Tibial nerve (tissue), 4 donors: ENCODE data around the gene BCL2.

Source experiments
- EP300 ChIP-seq, 2 donors: sonication (generic); formaldehyde crosslinking; IDR thresholded peaks; one replicate each; pipeline ENCODE4 v1.6.1; 2017; ENCODE audit warnings: antibody characterized with exemption in 2 of 2, mild to moderate bottlenecking in 1 of 2
- POLR2A ChIP-seq, 2 donors: fragments of 450-650 bp; IDR thresholded peaks; one replicate each; pipeline ENCODE4 v1.6.1; 2017; ENCODE audit warnings: antibody characterized with exemption in 2 of 2, mild to moderate bottlenecking in 2 of 2, moderate library complexity in 2 of 2
- TF ChIP-seq, protein P1 (sequence below), 5 experiments: fragments of 200-600 bp in 3 of 5; fragments of 450-650 bp in 2 of 5; sonication (generic) in 3 of 5; IDR thresholded peaks; one replicate each; pipeline ENCODE4 v1.5.1; 2016 to 2019; ENCODE audit warnings: antibody characterized with exemption in 5 of 5, mild to moderate bottlenecking in 3 of 5, moderate library complexity in 2 of 5

- TF ChIP-seq, protein P1, sequence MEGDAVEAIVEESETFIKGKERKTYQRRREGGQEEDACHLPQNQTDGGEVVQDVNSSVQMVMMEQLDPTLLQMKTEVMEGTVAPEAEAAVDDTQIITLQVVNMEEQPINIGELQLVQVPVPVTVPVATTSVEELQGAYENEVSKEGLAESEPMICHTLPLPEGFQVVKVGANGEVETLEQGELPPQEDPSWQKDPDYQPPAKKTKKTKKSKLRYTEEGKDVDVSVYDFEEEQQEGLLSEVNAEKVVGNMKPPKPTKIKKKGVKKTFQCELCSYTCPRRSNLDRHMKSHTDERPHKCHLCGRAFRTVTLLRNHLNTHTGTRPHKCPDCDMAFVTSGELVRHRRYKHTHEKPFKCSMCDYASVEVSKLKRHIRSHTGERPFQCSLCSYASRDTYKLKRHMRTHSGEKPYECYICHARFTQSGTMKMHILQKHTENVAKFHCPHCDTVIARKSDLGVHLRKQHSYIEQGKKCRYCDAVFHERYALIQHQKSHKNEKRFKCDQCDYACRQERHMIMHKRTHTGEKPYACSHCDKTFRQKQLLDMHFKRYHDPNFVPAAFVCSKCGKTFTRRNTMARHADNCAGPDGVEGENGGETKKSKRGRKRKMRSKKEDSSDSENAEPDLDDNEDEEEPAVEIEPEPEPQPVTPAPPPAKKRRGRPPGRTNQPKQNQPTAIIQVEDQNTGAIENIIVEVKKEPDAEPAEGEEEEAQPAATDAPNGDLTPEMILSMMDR (IDR thresholded peaks at IDR 0.05): no peak
- TF ChIP-seq POLR2A (IDR thresholded peaks at IDR 0.05): no peak
- no peak for TF ChIP-seq EP300 (IDR thresholded peaks at IDR 0.05)
These were observed 174.8 kb downstream of the BCL2 start for GRCh38 chr18:63144748-63145147.
